Mesothelial cell of epicardium (in vitro differentiated cells): ENCODE results near the gene MAST1. TPM values are rescaled to one million over a fixed set of nuclear protein-coding genes. Genes with fewer than 3 reads are reported as not detected.
"Not testable (repeated sequence)": the region's sequence is repeated elsewhere in the genome, so short reads cannot be mapped to it uniquely, and the experiment has no call there.

Experiments
- DNase-seq, 2 experiments: peaks; one replicate each; pipeline ENCODE4 v3.0.0; 2021; ENCODE audit warnings: low spot score in 2 of 2; ENCODE audit not compliant: unreplicated experiment in 2 of 2
- H3K27ac Mint-ChIP-seq: 2 replicates; pipeline ENCODE4 v1.8.0; 2021; ENCODE audit warnings: mixed read lengths
- H3K27me3 Mint-ChIP-seq: 2 replicates; pipeline ENCODE4 v1.8.0; 2021; ENCODE audit warnings: low read depth, mixed read lengths
- H3K36me3 Mint-ChIP-seq: 2 replicates; pipeline ENCODE4 v1.8.0; 2021; ENCODE audit warnings: mixed read lengths
- H3K4me1 Mint-ChIP-seq: 2 replicates; pipeline ENCODE4 v1.8.0; 2021; ENCODE audit warnings: mixed read lengths
- H3K4me3 Mint-ChIP-seq: 2 replicates; pipeline ENCODE4 v1.8.0; 2021; ENCODE audit warnings: mild to moderate bottlenecking, moderate library complexity, mixed read lengths
- H3K9me3 Mint-ChIP-seq: 2 replicates; pipeline ENCODE4 v1.8.0; 2021; ENCODE audit warnings: mixed read lengths
- CTCF ChIP-seq: fragments of 200-600 bp; sonication (generic); IDR thresholded peaks from one replicate; pipeline ENCODE4 v1.5.0; 2021; ENCODE audit warnings: antibody characterized with exemption; ENCODE audit not compliant: unreplicated experiment
- total RNA-seq: library from RNA; stranded (reverse); gene quantifications from 3 replicates; pipeline ENCODE4 v1.2.1, GENCODE V29; 2021

Gene MAST1
- total RNA-seq, 1 donor from 2014 or later, result 4.0 TPM

- DNase-seq, result no peak
- H3K4me1 Mint-ChIP-seq, result peaks cover 19% of the 10 kb centered on the region
- peaks cover 48% of the 10 kb centered on the region for H3K27me3 Mint-ChIP-seq
- no peak overlapping the region for H3K27ac Mint-ChIP-seq
- H3K9me3 Mint-ChIP-seq, result peaks cover 4% of the 10 kb centered on the region
- peaks cover 2% of the 10 kb centered on the region for H3K36me3 Mint-ChIP-seq
- peak overlapping the region; percentile 50 for H3K4me3 Mint-ChIP-seq
- TF ChIP-seq CTCF, result no peak
Observed at GRCh38 chr19:12886651-12886968, 48.3 kb downstream of the MAST1 start.

- TF ChIP-seq CTCF, result no peak
- Mint-ChIP-seq H3K27ac (no peak within 1 kb of the TSS), H3K4me3 (peak within 1 kb of the TSS; percentile 50), H3K27me3 (peaks cover 48% of the 10 kb centered on the region), H3K4me1 (peaks cover 24% of the 10 kb centered on the region), H3K9me3 (peaks cover 4% of the 10 kb centered on the region), H3K36me3 (peaks cover 2% of the 10 kb centered on the region)
- no peak for DNase-seq
Observed at GRCh38 chr19:12886969-12887747, 48.8 kb downstream of the MAST1 start, which contains the start of gene KLF1. KLF1 (minus strand) TSS chr19:12887201; CDS start chr19:12887140, 61 bp downstream.

GRCh38 chr19:12888006-12888603 lies 49.8 kb downstream of the MAST1 start:
- Mint-ChIP-seq H3K36me3 (peaks cover 2% of the 10 kb centered on the region), H3K4me3 (no peak overlapping the region), H3K9me3 (peaks cover 4% of the 10 kb centered on the region), H3K27ac (no peak overlapping the region), H3K4me1 (peaks cover 26% of the 10 kb centered on the region), H3K27me3 (peaks cover 45% of the 10 kb centered on the region)
- no peak for TF ChIP-seq CTCF
- DNase-seq, result no peak

GRCh38 chr19:12890299-12890786 lies 52.0 kb downstream of the MAST1 start:
- not testable (repeated sequence) for H3K9me3 Mint-ChIP-seq, H3K36me3 Mint-ChIP-seq, DNase-seq
- Mint-ChIP-seq H3K4me3 (peak overlapping the region; percentile 91), H3K27me3 (peaks cover 22% of the 10 kb centered on the region), H3K27ac (peak overlapping the region; percentile 84), H3K4me1 (peaks cover 22% of the 10 kb centered on the region)

GRCh38 chr19:12890787-12891552 lies 52.7 kb downstream of the MAST1 start, which contains the start of gene GCDH:
GCDH (plus strand) TSS chr19:12891160; CDS start chr19:12891305, 145 bp downstream.
- peak; percentile 84 to 89 for DNase-seq
- Mint-ChIP-seq H3K36me3 (peaks cover 6% of the 10 kb centered on the region), H3K27ac (peak within 1 kb of the TSS; percentile 84), H3K4me3 (peak within 1 kb of the TSS; percentile 91), H3K4me1 (peaks cover 22% of the 10 kb centered on the region), H3K9me3 (no peaks in the 10 kb centered on the region), H3K27me3 (peaks cover 20% of the 10 kb centered on the region)
- TF ChIP-seq CTCF, result no peak
